ENCODE data around the gene CLDN3. TPM values are rescaled to one million over a fixed set of nuclear protein-coding genes. Genes with fewer than 3 reads are reported as not detected.
"Not testable (repeated sequence)": the region's sequence is repeated elsewhere in the genome, so short reads cannot be mapped to it uniquely, and the experiment has no call there.

Gene CLDN3
- total RNA-seq, 4 donors from 2014 or later, result 0.80 TPM; not detected in 3

GRCh38 chr7:73799282-73800141 lies 29.4 kb upstream of the CLDN3 start:
- peaks cover 0 to 4% (median 0%) of the 10 kb centered on the region in 4 donors for H3K27me3 ChIP-seq
- DNase-seq (ENCODE audit: extremely low spot score), result no peak
- TF ChIP-seq EP300 (IDR thresholded peaks at IDR 0.05), result no peak
- no peak for TF ChIP-seq POLR2AphosphoS5 (IDR thresholded peaks at IDR 0.05)
- TF ChIP-seq CTCF (IDR thresholded peaks at IDR 0.05), result no peak
- no peak for TF ChIP-seq POLR2A (IDR thresholded peaks at IDR 0.05; ENCODE audit: low read depth)
- no peaks in the 10 kb centered on the region for H3K4me1 ChIP-seq
- no peak overlapping the region for H3K4me3 ChIP-seq
- no peak overlapping the region for H3K27ac ChIP-seq (replicated peaks in 1 of 4)
- H3K36me3 ChIP-seq, result no peaks in the 10 kb centered on the region
- no peaks in the 10 kb centered on the region for H3K9me3 ChIP-seq
- intact Hi-C loops (cut with DNase I), result no loop called here
- 71% methylated on average over 10 of the region's 10 CpGs for WGBS

DNA sequence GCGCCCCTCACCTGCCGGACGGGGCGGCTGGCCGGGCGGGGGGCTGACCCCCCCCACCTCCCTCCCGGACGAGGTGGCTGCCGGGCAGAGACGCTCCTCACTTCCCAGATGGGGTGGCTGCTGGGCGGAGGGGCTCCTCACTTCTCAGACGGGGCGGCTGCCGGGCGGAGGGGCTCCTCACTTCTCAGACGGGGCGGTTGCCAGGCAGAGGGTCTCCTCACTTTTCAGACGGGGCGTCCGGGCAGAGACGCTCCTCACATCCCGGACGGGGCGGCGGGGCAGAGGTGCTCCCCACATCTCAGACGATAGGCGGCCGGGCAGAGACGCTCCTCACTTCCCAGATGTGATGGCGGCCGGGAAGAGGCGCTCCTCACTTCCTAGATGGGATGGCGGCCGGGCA lies 27.1 kb upstream of the CLDN3 start:
- intact Hi-C loops (cut with DNase I); H3K27ac ChIP-seq (replicated peaks in 1 of 4); H3K4me3 ChIP-seq; DNase-seq (ENCODE audit: extremely low spot score); H3K27me3 ChIP-seq; H3K4me1 ChIP-seq; H3K36me3 ChIP-seq; H3K9me3 ChIP-seq: not testable (repeated sequence)
- WGBS, result no CpG with 5 or more reads among the region's 34 CpGs

GRCh38 chr7:73796656-73797055 lies 26.6 kb upstream of the CLDN3 start:
- H3K36me3 ChIP-seq; intact Hi-C loops (cut with DNase I); DNase-seq (ENCODE audit: extremely low spot score); H3K27ac ChIP-seq (replicated peaks in 1 of 4); H3K9me3 ChIP-seq; H3K4me3 ChIP-seq; H3K27me3 ChIP-seq; H3K4me1 ChIP-seq: not testable (repeated sequence)
- WGBS, result 66% methylated on average over 4 of the region's 6 CpGs

GRCh38 chr7:73795188-73795587 lies 25.1 kb upstream of the CLDN3 start:
- H3K4me3 ChIP-seq; intact Hi-C loops (cut with DNase I); H3K36me3 ChIP-seq; H3K27me3 ChIP-seq; H3K27ac ChIP-seq (replicated peaks in 1 of 4); DNase-seq (ENCODE audit: extremely low spot score); H3K9me3 ChIP-seq; H3K4me1 ChIP-seq: not testable (repeated sequence)

GRCh38 chr7:73791170-73791690 lies 21.2 kb upstream of the CLDN3 start:
- intact Hi-C loops (cut with DNase I); DNase-seq (ENCODE audit: extremely low spot score); H3K4me3 ChIP-seq; H3K4me1 ChIP-seq; H3K9me3 ChIP-seq; H3K27ac ChIP-seq (replicated peaks in 1 of 4); H3K36me3 ChIP-seq; H3K27me3 ChIP-seq: not testable (repeated sequence)
- 90% methylated on average over 7 of the region's 7 CpGs for WGBS

DNA sequence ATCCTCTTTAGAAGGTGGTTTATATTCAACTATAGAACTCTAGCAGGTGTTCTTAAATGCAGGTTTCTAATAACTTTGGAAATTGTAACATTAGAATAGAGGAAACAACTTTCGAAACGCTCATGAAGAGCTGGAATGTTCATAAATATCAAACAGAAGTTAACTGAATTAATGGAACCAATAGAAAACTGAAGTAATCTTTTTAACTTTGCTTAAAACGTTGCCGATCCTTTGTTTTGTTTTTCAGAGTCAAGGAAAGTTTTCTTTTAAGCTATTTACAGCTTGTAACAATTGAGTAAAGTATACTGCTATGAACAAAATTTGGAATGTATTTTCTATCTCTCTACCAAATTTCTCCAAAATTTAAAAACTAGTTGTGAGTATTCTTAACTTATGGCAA lies 19.0 kb upstream of the CLDN3 start:
- no peaks in the 10 kb centered on the region for H3K9me3 ChIP-seq
- intact Hi-C loops (cut with DNase I), result no loop called here
- DNase-seq (ENCODE audit: extremely low spot score), result no peak
- WGBS, result 85% methylated on average over 4 of the region's 4 CpGs
- H3K27ac ChIP-seq (replicated peaks in 1 of 4), result no peak overlapping the region
- no peaks in the 10 kb centered on the region for H3K4me1 ChIP-seq
- no peaks in the 10 kb centered on the region for H3K36me3 ChIP-seq
- no peaks in the 10 kb centered on the region for H3K27me3 ChIP-seq
- TF ChIP-seq POLR2A (IDR thresholded peaks at IDR 0.05; ENCODE audit: low read depth) (no peak), CTCF (IDR thresholded peaks at IDR 0.05) (no peak), POLR2AphosphoS5 (IDR thresholded peaks at IDR 0.05) (no peak), EP300 (IDR thresholded peaks at IDR 0.05) (no peak)
- H3K4me3 ChIP-seq, result no peak overlapping the region

- DNase-seq (ENCODE audit: extremely low spot score); H3K9me3 ChIP-seq; H3K4me1 ChIP-seq; H3K27me3 ChIP-seq; H3K4me3 ChIP-seq; intact Hi-C loops (cut with DNase I); H3K36me3 ChIP-seq; H3K27ac ChIP-seq (replicated peaks in 1 of 4): not testable (repeated sequence)
- 90% methylated on average over 1 of the region's 1 CpG for WGBS
Measured at GRCh38 chr7:73787786-73788048, 17.6 kb upstream of the CLDN3 start.
